Measurements from ENCODE around the gene PRKD1. TPM values are rescaled to one million over a fixed set of nuclear protein-coding genes. Genes with fewer than 3 reads are reported as not detected.

PRKD1 gene
- 2.2 to 2.8 TPM (median 2.5 TPM) in 5 replicates for total RNA-seq (2022; extraction: Qiagen RNA extraction; ENCODE audit: low read depth)

DNA sequence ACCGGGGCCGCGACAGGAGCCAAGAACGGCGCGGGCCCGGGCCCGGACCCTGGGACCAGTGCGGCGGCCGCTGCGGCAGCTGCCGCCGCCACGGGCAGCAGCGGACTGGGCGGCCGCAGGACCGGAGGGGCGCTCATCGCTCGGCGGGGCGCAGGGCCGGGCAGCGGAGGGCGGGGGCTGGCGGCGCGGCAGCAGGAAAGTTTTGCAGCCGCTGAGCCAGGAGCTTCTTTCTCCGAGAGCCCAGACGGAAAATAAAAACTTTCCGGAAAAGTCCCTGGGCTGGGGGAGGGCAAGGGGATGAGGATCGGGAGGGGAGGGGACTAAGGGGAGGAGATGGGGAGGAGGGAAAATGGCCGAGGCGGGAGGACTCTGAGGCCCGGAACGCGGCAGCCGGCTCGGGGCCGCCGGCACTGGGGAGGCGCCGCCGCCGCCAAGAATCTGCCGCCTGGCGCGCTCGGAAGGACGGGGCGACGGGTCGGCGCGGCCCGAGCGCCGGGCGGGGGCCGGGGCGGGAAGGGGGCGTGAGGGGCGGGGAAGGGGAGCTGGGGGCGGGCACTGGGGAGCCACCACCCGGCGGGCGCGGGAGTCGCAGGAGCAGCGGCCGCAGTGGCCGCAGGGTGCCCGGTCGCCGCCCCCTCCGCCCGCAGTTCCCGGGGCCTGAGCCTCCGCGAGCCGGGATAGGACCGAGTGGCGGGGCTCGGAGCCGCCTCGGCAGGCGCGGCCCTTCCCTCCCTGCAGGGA, at the start of gene PRKD1:
Gene PRKD1 (minus strand): TSS at position 472 of the 741 bp plus-strand sequence.

Measured in A549 treated with ZK216348 at 1 μM for 4 hours (cell line).